GM19238 (cell line): ENCODE data around the gene KLHL17.

Source experiments
- DNase-seq: peaks from one replicate; pipeline ENCODE4 v3.0.0; 2011; ENCODE audit warnings: low spot score; ENCODE audit not compliant: insufficient read length

KLHL17 gene

GRCh38 chr1:921011-921837 is 39.2 kb upstream of the KLHL17 start:
- DNase-seq: no peak

- DNase-seq: no peak
Measured at GRCh38 chr1:923131-923990, 37.0 kb upstream of the KLHL17 start, which contains the start of gene SAMD11. TSS of gene SAMD11 (plus strand) at chr1:923923. CDS start at chr1:924432, 509 bp downstream.

- no peak for DNase-seq
Measured at GRCh38 chr1:923991-924655, 36.3 kb upstream of the KLHL17 start.

DNA sequence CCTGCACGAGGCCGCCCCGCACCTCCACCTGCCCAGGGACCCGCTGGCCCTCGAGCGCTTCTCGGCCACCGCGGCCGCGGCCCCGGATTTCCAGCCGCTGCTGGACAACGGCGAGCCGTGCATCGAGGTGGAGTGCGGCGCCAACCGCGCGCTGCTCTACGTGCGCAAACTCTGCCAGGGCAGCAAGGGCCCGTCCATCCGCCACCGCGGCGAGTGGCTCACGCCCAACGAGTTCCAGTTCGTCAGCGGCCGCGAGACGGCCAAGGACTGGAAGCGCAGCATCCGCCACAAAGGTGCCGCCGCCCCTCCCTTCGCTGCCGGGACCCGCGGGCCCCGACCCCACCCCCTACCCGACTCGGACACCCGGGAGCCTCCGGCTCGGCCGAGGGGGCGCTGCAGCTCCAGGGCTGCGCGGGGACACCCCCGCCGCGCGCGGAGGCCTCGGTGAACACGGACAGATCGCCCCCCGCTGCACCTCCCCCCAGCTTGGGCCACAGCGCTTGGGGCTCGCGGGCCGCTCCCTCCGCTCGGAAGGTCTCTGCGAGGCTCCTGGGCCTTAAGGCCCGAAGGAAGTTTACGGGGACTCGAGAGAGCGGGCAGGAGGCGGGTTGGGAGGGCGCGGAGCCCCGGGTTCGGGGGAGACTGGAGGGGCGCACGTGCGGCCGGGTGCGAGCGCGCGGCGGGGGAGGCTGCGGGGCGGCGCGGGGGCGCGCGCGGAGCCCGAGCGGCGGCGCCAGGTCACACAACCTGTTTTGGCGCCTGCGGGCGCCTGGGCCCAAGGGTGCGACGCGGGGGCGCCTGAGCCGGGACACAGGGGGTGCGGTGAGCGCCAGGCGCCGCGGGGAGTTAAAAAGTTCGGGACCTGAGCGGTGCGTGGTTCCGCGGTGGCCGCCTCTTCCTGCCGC is 35.5 kb upstream of the KLHL17 start:
- no peak for DNase-seq

DNA sequence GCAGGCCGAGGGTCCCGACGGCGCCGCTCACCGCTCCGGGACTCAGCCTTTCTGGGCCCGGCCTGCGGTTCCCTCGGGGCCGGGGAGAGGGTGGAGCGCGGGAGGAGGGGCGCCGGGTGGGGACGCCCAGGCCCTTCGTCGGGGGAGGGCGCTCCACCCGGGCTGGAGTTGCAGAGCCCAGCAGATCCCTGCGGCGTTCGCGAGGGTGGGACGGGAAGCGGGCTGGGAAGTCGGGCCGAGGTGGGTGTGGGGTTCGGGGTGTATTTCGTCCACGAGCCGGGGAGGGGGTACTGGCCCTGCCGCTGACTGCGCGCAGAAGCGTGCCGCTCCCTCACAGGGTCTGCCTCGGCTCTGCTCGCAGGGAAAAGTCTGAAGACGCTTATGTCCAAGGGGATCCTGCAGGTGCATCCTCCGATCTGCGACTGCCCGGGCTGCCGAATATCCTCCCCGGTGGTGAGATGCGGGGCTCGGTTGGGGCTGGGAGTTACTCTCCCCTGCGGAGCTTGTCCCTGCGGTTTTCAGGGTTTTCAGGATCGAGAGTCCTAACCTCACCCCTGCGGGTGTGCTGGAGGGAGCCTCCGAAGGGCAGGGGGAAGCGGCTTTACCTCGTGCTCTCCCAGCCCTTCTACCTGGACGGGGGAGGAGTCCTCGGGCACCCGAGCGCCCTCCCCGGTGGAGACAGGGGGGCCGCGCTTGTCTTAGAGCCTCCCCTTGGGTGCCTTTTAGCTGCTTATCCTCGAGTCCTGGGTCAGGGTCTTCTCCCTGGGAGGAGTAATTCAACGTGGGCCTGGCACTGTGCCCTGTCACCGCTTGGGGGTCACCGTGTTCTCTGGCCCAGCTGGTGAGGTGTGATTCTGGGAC is 34.6 kb upstream of the KLHL17 start:
- DNase-seq: no peak

DNA sequence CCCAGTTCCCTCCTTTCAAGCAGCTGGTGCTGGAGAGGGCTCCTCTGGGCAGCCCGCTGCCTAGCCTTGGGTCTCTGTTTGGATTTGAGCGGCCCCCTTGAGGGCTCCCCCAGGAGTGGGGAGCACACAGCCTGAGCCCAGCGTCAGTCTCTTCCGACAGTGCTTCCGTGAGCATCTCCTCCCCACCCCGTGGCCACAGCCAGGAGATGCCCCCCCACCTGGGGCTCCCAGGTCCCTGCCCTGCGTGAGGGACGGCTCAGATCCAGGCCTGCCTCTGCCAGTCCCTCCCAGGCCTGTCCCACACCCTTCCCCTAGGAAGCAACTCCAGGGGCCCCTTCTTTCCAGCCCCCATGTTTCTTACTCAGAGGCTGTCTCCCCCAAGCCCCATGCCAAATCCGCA is 33.1 kb upstream of the KLHL17 start:
- no peak for DNase-seq

DNA sequence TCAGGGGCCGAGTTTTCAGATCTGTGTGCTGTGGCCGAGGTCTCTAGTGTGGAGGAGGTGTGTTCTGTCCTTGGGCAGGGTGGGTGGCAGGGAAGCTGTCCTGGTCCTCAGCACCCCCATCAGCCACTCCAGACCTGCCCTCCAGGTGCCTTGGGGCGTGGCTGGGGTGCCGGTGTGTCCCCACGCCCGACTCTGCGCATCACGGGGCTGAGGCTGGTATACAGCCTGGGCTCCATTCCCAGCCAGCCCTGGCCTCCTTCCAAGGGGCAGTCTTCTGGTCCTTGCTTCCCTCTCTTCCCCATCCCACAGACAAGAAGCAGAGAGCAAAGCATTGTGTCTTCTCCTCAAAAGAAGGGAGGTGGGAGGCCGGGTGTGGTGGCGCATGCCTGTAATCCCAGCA is 32.6 kb upstream of the KLHL17 start:
- no peak for DNase-seq

DNA sequence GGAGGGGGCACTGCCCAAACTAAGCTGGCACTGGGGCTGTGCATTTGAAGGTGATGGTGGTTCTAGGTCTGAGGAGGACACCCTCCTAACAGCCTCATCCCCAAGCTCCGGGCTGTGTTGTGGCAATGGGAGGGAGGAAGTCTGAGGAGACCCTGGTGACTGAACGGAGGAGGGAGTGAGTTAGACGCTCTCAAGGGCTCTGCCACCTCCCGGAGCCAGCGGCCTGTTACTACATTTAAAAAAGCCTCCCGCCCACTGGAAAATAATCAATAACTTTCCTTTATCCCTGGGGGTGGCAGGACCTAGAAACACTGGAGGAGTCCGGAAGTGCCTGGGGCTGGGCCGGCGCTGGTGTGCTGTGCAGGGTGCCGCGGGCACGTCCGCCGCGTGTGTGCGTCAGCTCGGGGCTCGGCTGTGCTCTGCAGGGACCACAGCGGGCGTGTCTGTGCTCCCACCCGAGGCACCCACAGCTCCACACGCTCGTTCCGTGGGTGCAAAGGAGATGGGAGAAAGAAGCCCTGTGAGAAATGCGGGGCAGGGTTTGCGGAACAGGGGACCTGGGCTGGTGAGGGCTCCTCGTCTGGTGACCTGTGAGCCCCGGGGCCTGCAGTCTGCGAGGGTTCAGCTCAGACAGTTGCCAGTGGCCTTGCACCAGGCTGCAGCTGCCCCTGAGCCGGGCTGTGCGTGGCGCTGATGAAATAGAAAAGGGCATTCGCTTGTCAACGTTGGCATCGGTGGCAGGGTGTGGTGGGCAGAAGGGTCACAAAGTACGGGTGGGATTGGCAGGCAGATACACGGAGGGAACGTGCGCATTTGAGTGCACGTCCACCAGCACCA is 31.3 kb upstream of the KLHL17 start:
- no peak for DNase-seq

GRCh38 chr1:929712-930632 is 30.4 kb upstream of the KLHL17 start:
- no peak for DNase-seq

DNA sequence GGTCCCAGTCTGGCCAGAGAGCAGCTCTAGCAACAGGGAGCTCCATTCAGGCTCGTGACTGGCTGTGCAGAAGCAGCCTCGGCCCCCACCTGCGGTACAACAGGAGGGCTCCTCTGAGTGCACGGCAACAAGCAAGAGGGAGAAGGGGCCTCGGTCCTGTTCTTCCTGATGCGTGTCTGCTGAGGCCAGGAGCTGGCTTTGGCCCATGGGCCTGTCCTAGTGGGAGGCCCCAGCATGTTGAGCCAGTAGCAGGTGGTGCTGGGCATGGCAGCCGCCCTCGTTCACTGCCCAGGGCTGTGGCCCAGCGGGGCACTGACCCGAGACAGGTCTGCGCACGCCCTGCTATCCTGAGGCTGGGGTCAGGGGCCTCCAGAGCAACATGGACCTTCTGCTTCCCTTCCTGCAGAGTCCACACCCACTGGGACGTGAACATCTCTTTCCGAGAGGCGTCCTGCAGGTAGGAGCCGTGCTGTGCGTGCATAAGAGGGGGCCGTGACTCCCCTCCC is 29.7 kb upstream of the KLHL17 start:
- DNase-seq: no peak

- no peak for DNase-seq
Measured at GRCh38 chr1:931380-932172, 28.8 kb upstream of the KLHL17 start.

DNA sequence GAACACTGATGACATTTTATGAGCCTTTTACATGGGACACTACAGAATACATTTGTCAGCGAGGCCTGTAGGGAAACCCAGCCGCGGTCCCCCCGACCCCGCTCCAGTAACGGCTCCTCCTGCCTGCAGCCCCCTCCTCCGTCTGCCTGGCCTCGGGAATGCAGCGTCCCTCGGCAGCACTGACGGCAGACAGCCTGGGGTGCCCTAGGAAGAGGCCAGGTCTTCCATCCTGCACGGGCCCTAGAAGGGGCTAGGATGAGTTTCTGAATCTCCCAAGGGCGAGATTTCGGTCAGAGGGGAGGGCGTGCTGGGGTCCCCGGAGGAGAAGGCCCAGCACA is 28.2 kb upstream of the KLHL17 start:
- DNase-seq: no peak

DNA sequence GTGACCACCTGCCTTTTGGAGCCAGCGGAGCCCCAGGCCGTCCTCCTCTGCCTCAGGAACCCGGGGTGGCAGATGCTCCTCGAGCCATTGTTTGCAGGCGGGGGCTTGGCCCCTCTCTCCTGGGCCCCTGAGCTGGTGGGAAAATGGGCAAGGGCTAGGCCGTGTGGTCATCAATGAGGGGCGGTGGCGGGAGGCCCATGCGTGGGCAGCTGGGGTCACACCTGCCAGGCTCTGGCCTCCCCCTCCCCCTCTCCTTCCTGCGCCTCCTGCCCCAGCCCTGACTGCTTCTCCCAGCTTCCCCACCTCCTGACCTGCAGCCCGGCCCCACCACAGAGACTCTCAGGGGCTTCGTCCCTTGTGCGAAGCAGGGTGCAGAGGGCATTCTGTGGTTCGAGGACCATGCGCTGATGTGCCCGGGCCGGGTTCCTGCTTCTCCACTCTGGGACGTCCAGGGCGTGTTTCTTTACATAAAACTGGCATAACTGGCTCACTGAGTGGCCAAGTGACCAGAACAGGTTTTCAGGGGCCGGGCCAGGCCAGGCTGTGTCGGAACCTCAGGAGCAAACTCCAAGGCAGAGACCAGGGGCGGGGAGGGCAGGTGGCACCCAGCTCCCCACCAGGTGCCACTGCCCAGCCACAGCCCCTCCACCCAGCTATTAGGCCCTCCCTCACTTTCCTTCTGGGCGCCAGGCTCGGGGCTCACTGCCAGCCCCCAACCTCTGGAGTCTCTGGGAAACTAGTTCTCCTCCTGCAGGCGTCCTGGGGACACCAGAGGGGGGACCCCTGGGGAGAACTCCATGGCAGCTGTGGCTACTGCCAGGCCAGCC is 27.4 kb upstream of the KLHL17 start:
- no peak for DNase-seq

GRCh38 chr1:933603-933940 is 26.8 kb upstream of the KLHL17 start:
- no peak for DNase-seq

GRCh38 chr1:934991-935750 is 25.2 kb upstream of the KLHL17 start:
- no peak for DNase-seq
